ENCODE data around the gene PRR14L. TPM values are rescaled to one million over a fixed set of nuclear protein-coding genes. Genes with fewer than 3 reads are reported as not detected.

PRR14L gene
- polyA plus RNA-seq, 3 donors, result 13.2 to 41.4 (median 14.6) TPM

DNA sequence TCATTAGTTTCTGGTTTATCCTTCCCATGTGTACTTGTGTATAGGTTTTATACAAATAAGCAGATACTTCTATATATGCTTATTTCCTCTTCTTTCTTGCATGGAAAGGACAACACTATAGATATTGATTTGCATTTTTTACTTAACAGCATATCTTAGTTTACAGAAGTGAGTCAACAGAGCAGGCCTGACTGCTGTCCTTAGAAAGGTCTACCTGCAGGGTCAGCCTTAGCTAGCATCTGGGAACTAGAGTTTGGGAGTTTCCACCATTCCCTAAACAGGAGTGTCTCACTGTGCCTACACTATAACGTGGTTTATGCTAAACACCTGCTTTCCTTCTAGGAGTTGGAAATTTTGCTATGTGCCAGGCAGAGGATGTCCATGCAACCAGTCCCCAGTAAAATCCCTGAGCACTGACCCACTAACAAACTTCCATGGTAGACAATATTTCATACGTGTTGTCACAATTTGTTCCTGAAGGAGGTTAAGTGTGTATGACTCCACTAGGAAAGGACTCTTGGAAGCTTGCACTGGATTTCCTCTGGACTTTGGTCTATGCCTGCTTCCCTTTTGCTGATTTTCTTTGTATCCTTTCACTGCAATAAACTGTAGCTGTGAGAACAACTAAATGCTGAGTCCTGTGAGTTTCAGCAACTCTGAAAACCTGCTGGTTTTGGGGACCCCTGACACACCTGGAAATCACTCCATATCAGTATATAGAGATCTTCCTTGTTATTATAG lies 17.7 kb downstream of the PRR14L start:
- WGBS (ENCODE audit: insufficient coverage), result no CpG with 5 or more reads among the region's 2 CpGs
- Histone ChIP-seq H4K20me1 (ENCODE audit: insufficient read depth, low read length) (peaks cover 98% of the 10 kb centered on the region), H3K79me2 (ENCODE audit: insufficient read depth, low read length) (peaks cover 95% of the 10 kb centered on the region), H3K4me3 (replicated peaks in 1 of 3; ENCODE audit: low read depth in 2 of 3, low read length in 3 of 3) (no peak overlapping the region), H3K9me3 (replicated peaks in 1 of 2; ENCODE audit: control insufficient read depth in 1 of 2, insufficient read depth in 1 of 2, low read length in 2 of 2) (no peaks in the 10 kb centered on the region), H3K27me3 (ENCODE audit: control insufficient read depth in 2 of 2, insufficient read depth in 2 of 2, low read length in 2 of 2) (no peaks in the 10 kb centered on the region), H3K27ac (ENCODE audit: low read depth in 1 of 2, low read length in 2 of 2) (peak overlapping the region in 1 of 2 donors; percentile 0), H3K9ac (ENCODE audit: insufficient read depth, low read length, poor library complexity, severe bottlenecking) (no peak overlapping the region), H2AFZ (ENCODE audit: insufficient read depth, low read depth, low read length, poor library complexity, severe bottlenecking) (no peak overlapping the region), H3K36me3 (replicated peaks in 1 of 2; ENCODE audit: control insufficient read depth in 1 of 2, insufficient read depth in 2 of 2, low read length in 2 of 2) (peaks cover 21 to 61% of the 10 kb centered on the region in 2 donors), H3K4me2 (replicated peaks; ENCODE audit: extremely low read depth, low read length, poor library complexity, severe bottlenecking) (no peak overlapping the region), H3K4me1 (ENCODE audit: control insufficient read depth in 1 of 2, insufficient read depth in 2 of 2, low read length in 2 of 2) (no peaks in the 10 kb centered on the region)
- Mint-ChIP-seq H3K27ac (peak overlapping the region in 2 of 7 donors; percentile 2 to 13), H3K36me3 (peaks cover 20 to 55% of the 10 kb centered on the region in 2 donors), H3K4me3 (no peak overlapping the region), H3K4me1 (no peaks in the 10 kb centered on the region), H3K27me3 (ENCODE audit: low read depth in 3 of 3) (peaks cover 0 to 1% (median 0%) of the 10 kb centered on the region in 3 donors), H3K9me3 (no peaks in the 10 kb centered on the region)
- intact Hi-C loops (cut with micrococcal nuclease), result no loop called here
- TF ChIP-seq, protein P1, sequence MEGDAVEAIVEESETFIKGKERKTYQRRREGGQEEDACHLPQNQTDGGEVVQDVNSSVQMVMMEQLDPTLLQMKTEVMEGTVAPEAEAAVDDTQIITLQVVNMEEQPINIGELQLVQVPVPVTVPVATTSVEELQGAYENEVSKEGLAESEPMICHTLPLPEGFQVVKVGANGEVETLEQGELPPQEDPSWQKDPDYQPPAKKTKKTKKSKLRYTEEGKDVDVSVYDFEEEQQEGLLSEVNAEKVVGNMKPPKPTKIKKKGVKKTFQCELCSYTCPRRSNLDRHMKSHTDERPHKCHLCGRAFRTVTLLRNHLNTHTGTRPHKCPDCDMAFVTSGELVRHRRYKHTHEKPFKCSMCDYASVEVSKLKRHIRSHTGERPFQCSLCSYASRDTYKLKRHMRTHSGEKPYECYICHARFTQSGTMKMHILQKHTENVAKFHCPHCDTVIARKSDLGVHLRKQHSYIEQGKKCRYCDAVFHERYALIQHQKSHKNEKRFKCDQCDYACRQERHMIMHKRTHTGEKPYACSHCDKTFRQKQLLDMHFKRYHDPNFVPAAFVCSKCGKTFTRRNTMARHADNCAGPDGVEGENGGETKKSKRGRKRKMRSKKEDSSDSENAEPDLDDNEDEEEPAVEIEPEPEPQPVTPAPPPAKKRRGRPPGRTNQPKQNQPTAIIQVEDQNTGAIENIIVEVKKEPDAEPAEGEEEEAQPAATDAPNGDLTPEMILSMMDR (IDR thresholded peaks at IDR 0.05), result no peak
- no peak for DNase-seq

DNA sequence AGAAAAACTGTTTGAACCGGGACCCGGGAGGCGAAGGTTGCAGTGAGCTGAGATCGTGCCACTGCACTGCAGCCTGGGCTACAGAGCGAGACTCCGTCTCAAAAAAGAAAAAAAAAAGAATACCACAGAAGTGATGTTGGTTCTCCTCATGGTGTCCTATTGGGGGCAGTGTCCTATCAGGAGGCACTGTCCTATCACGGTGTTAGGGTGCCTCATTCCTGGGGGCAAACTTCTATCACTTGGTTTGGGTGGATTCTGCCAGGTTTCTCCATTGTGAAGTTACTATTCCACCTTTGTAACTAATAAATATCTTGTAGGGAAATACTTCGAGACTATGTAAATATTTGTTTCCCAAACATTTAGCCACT lies 19.6 kb downstream of the PRR14L start:
- H3K27me3 ChIP-seq (ENCODE audit: control insufficient read depth in 2 of 2, insufficient read depth in 2 of 2, low read length in 2 of 2), result no peaks in the 10 kb centered on the region
- peak overlapping the region in 1 of 7 donors; percentile 85 for H3K27ac Mint-ChIP-seq
- no peak overlapping the region for H3K4me2 ChIP-seq (replicated peaks; ENCODE audit: extremely low read depth, low read length, poor library complexity, severe bottlenecking)
- peaks cover 22 to 69% of the 10 kb centered on the region in 2 donors for H3K36me3 ChIP-seq (replicated peaks in 1 of 2; ENCODE audit: control insufficient read depth in 1 of 2, insufficient read depth in 2 of 2, low read length in 2 of 2)
- H3K4me3 ChIP-seq (replicated peaks in 1 of 3; ENCODE audit: low read depth in 2 of 3, low read length in 3 of 3), result no peak overlapping the region
- no peaks in the 10 kb centered on the region for H3K4me1 ChIP-seq (ENCODE audit: control insufficient read depth in 1 of 2, insufficient read depth in 2 of 2, low read length in 2 of 2)
- intact Hi-C loops (cut with micrococcal nuclease), result no loop called here
- no peak for DNase-seq
- peaks cover 0 to 1% (median 0%) of the 10 kb centered on the region in 3 donors for H3K27me3 Mint-ChIP-seq (ENCODE audit: low read depth in 3 of 3)
- no peaks in the 10 kb centered on the region for H3K9me3 ChIP-seq (replicated peaks in 1 of 2; ENCODE audit: control insufficient read depth in 1 of 2, insufficient read depth in 1 of 2, low read length in 2 of 2)
- no peak overlapping the region for H2AFZ ChIP-seq (ENCODE audit: insufficient read depth, low read depth, low read length, poor library complexity, severe bottlenecking)
- H4K20me1 ChIP-seq (ENCODE audit: insufficient read depth, low read length), result peaks cover 100% of the 10 kb centered on the region
- peaks cover 95% of the 10 kb centered on the region for H3K79me2 ChIP-seq (ENCODE audit: insufficient read depth, low read length)
- TF ChIP-seq, protein P1 (IDR thresholded peaks at IDR 0.05), result peak; percentile 29
- H3K4me3 Mint-ChIP-seq, result no peak overlapping the region
- 98% methylated on average over 4 of the region's 8 CpGs for WGBS (ENCODE audit: insufficient coverage)
- no peak overlapping the region for H3K27ac ChIP-seq (ENCODE audit: low read depth in 1 of 2, low read length in 2 of 2)
- no peaks in the 10 kb centered on the region for H3K9me3 Mint-ChIP-seq
- H3K9ac ChIP-seq (ENCODE audit: insufficient read depth, low read length, poor library complexity, severe bottlenecking), result no peak overlapping the region
- peaks cover 24 to 47% of the 10 kb centered on the region in 2 donors for H3K36me3 Mint-ChIP-seq
- no peaks in the 10 kb centered on the region for H3K4me1 Mint-ChIP-seq

Measured in CD14-positive monocyte (primary cell).